K562 (cell line): ENCODE measurements around the gene KPNA3. TPM values are rescaled to one million over a fixed set of nuclear protein-coding genes. Genes with fewer than 3 reads are reported as not detected.

Experiments
- ATAC-seq: fragments of 200-7000 bp; cut with Tn5 transposase; 3 replicates; pipeline ENCODE4 v1.9.1; 2020; ENCODE audit warnings: moderate library complexity
- BruUV-seq: library from RNA; stranded (reverse); fragments of 400-500 nt; replicated peaks from 2 replicates; lab custom pipeline; 2021; lab: Mats Ljungman, UMichigan
- CTCF ChIA-PET: fragments of 300-600 bp; formaldehyde crosslinking; extraction: SDS; loops from one replicate; lab custom pipeline; 2021; ENCODE audit warnings: low intra/inter-chr PET ratio; lab: Yijun Ruan, JAX
- POLR2A ChIA-PET: fragments of 300-600, 350-650 bp; sonication (Branson Sonifier 250); formaldehyde crosslinking; extraction: SDS; loops from one replicate; lab custom pipeline; 2021; ENCODE audit warnings: antibody characterized with exemption, inconsistent platforms; lab: Yijun Ruan, JAX
- DNase-seq, 4 experiments: peaks; one replicate each; pipeline versions ENCODE4 v3.0.0 to v3.0.0-alpha.2; 2011 to 2018; ENCODE audit warnings: low spot score in 3 of 4, mixed read lengths in 3 of 4; ENCODE audit errors: extremely low read depth in 1 of 4
- FAIRE-seq: peaks from 2 replicates; lab custom pipeline; 2011; peaks lifted over from hg19 to GRCh38; lab: Jason Lieb, UNC
- H2AFZ ChIP-seq: 2 replicates; pipeline ENCODE4 v1.6.0; 2011; ENCODE audit warnings: low read depth, low read length, control low read depth, inconsistent platforms
- H3K27ac ChIP-seq: fragments of 200-600 bp; 3 replicates; pipeline ENCODE4 v1.8.0; 2011; ENCODE audit warnings: low read depth, mild to moderate bottlenecking, control low read depth, inconsistent platforms, low read length, moderate library complexity, mixed read lengths; ENCODE audit errors: extremely low read depth
- H3K27me3 ChIP-seq, 2 experiments: fragments of 300-600 bp in 1 of 2; 2 replicates in 1 of 2; 3 replicates in 1 of 2; pipeline versions ENCODE4 v1.6.0 to v1.8.0; 2011; ENCODE audit warnings: inconsistent platforms in 2 of 2, low read length in 2 of 2, mild to moderate bottlenecking in 1 of 2, mixed read lengths in 1 of 2, moderate library complexity in 1 of 2; ENCODE audit not compliant: control insufficient read depth in 2 of 2, insufficient read depth in 2 of 2
- H3K36me3 ChIP-seq: fragments of 300-600 bp; 3 replicates; pipeline ENCODE4 v1.8.0; 2011; ENCODE audit warnings: mild to moderate bottlenecking, low read length, inconsistent platforms; ENCODE audit not compliant: control insufficient read depth, insufficient read depth
- H3K4me1 ChIP-seq, 2 experiments: fragments of 200-600 bp in 1 of 2; replicated peaks in 1 of 2; 2 replicates in 1 of 2; 3 replicates in 1 of 2; pipeline versions ENCODE4 v1.5.1 to v1.8.0; 2011; ENCODE audit warnings: inconsistent platforms in 2 of 2, low read length in 2 of 2, mild to moderate bottlenecking in 1 of 2, mixed read lengths in 1 of 2, moderate library complexity in 1 of 2; ENCODE audit not compliant: control insufficient read depth in 2 of 2, insufficient read depth in 2 of 2
- H3K4me2 ChIP-seq: 2 replicates; pipeline ENCODE4 v1.6.1; 2011; ENCODE audit warnings: low read length, control low read depth, inconsistent platforms, mixed read lengths; ENCODE audit not compliant: insufficient read depth
- H3K4me3 ChIP-seq: fragments of 200-600 bp; sonication (generic), shearing (Covaris generic); 2 replicates; pipeline ENCODE4 v1.5.1; 2016; ENCODE audit warnings: control low read depth, inconsistent platforms
- H3K79me2 ChIP-seq: fragments of 200-600 bp; 3 replicates; pipeline ENCODE4 v1.8.0; 2011; ENCODE audit warnings: low read length, inconsistent platforms; ENCODE audit not compliant: control insufficient read depth, insufficient read depth
- H3K9ac ChIP-seq, 2 experiments: 2 replicates each; pipeline versions ENCODE4 v1.6.0 to v1.6.1; 2011; ENCODE audit warnings: low read depth in 2 of 2, low read length in 2 of 2, control low read depth in 1 of 2, inconsistent platforms in 1 of 2, mild to moderate bottlenecking in 1 of 2, mixed read lengths in 1 of 2; ENCODE audit not compliant: insufficient read depth in 1 of 2
- H3K9me1 ChIP-seq: one replicate; pipeline ENCODE4 v1.6.0; 2011; ENCODE audit warnings: inconsistent platforms, mild to moderate bottlenecking, low read length, moderate library complexity; ENCODE audit not compliant: control insufficient read depth, insufficient read depth
- H3K9me3 ChIP-seq: replicated peaks from 2 replicates; pipeline ENCODE4 v1.5.1; 2011; ENCODE audit warnings: low read depth, low read length, inconsistent platforms; ENCODE audit not compliant: control insufficient read depth, insufficient read depth
- H4K20me1 ChIP-seq: replicated peaks from 2 replicates; pipeline ENCODE4 v1.6.1; 2011; ENCODE audit warnings: low read length, inconsistent platforms, mixed read lengths; ENCODE audit not compliant: control insufficient read depth, insufficient read depth
- PRDM10 ChIP-seq: fragments of 450-650 bp; IDR thresholded peaks from 2 replicates; pipeline ENCODE4 v1.6.1; 2018; ENCODE audit not compliant: partially characterized antibody
- WGBS: fragments of 100-300 bp; shearing (Covaris generic); methylation state at CpG from one replicate; pipeline ENCODE4 v1.1.6; 2016; ENCODE audit warnings: low coverage, mixed read lengths; ENCODE audit not compliant: insufficient coverage; ENCODE audit errors: missing lambda C conversion rate; 5-methylcytosine and 5-hydroxymethylcytosine counted together
- in situ Hi-C: fragments of 300-500 bp; cut with MboI; formaldehyde crosslinking; loops from 4 replicates; pipeline ENCODE4 v1.15.0; 2018; ENCODE audit warnings: inconsistent platforms, mixed read lengths
- intact Hi-C: fragments of 100-400 bp; cut with micrococcal nuclease; formaldehyde crosslinking; loops from 2 replicates; pipeline ENCODE4 v1.14.2; 2022
- polyA plus RNA-seq, 8 experiments: library from polyadenylated mRNA; depleted of rRNA in 4 of 8; stranded (reverse) in 5 of 8; unstranded in 3 of 8; fragments of >200 nt; fragmentation: Nextera tagmentation in 2 of 8; fragmentation: Illumina TruSeq in 1 of 8; extraction: Ambion mirVana in 2 of 8; extraction: Trizol in 1 of 8; gene quantifications; 2 replicates each; pipeline versions ENCODE4 v1.2.1 to v1.2.3, GENCODE V29; 2011 to 2014; ENCODE audit warnings: inconsistent platforms in 1 of 8, missing spikeins in 1 of 8
- total RNA-seq, 7 experiments: library from RNA; depleted of rRNA in 6 of 7; stranded (reverse); fragments of >200 nt in 6 of 7; fragmentation: Illumina TruSeq in 2 of 7; extraction: Trizol in 2 of 7; gene quantifications; 2 replicates each; pipeline versions ENCODE4 v1.2.1 to v1.2.3, GENCODE V29; 2011 to 2021; ENCODE audit warnings: low replicate concordance in 1 of 7
- TF ChIP-seq, protein P1 (sequence below): fragments of 450-650 bp; formaldehyde crosslinking; IDR thresholded peaks from 2 replicates; pipeline ENCODE4 v1.4.0; 2020; ENCODE audit warnings: mild to moderate bottlenecking, moderate library complexity
- TF ChIP-seq, protein P2 (sequence below): fragments of 250-450 bp; sonication (Bioruptor Pico); IDR thresholded peaks from 2 replicates; pipeline ENCODE4 v1.5.0; 2021

Gene KPNA3
- total and polyA plus RNA-seq, 9 of the 15 experiments (the other 6 are each of a cell fraction or from before 2014, with no cell fraction given): 8.5 to 23.4 (median 15.7) TPM

DNA sequence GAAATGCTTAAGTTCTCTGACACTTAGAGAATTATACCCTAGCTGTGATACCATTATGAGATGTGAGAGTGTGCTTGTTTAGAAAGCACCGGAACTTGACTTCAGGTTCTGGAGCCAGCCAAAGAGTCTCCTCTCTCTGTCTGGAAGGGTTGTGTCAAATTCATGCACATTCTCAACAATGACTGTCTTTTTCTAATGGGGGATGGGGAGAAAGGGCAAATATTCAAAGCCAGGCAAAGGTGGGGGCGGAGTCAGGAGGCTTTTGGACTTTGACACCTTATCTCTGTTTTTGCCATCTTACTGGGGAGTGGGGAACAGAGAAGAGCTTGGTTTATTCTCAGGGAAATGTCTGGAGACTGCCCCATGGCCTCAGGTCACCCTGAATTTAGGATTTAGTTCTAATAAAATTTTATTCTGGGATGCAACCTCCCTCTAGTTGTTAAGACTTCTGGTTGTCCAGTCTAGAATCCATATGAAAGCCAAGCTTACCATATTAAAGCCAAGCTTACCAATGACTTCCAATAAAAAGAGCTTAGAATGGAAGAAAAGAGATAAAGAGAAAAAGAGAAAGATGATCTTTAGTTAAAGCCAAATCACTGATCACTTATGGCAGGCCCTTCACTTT is 28.2 kb upstream of the KPNA3 start:
- Histone ChIP-seq H3K79me2 (no peaks in the 10 kb centered on the region), H3K27ac (no peak overlapping the region)
- DNase-seq: no peak
- TF ChIP-seq PRDM10: peak; percentile 26
- TF ChIP-seq, protein P1, sequence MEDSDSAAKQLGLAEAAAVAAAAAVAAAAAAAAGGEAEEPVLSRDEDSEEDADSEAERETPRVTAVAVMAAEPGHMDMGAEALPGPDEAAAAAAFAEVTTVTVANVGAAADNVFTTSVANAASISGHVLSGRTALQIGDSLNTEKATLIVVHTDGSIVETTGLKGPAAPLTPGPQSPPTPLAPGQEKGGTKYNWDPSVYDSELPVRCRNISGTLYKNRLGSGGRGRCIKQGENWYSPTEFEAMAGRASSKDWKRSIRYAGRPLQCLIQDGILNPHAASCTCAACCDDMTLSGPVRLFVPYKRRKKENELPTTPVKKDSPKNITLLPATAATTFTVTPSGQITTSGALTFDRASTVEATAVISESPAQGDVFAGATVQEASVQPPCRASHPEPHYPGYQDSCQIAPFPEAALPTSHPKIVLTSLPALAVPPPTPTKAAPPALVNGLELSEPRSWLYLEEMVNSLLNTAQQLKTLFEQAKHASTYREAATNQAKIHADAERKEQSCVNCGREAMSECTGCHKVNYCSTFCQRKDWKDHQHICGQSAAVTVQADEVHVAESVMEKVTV: no peak
- TF ChIP-seq, protein P2, sequence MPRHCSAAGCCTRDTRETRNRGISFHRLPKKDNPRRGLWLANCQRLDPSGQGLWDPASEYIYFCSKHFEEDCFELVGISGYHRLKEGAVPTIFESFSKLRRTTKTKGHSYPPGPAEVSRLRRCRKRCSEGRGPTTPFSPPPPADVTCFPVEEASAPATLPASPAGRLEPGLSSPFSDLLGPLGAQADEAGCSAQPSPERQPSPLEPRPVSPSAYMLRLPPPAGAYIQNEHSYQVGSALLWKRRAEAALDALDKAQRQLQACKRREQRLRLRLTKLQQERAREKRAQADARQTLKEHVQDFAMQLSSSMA (CRISPR knock-in tag): no peak
- TF ChIP-seq, all 486 proteins: peak for 1
- Histone ChIP-seq H3K9ac (no peak overlapping the region), H3K4me3 (no peak overlapping the region), H3K27me3 (peaks cover 0 to 5% of the 10 kb centered on the region in 2 experiments; a peak in 2 of 5 replicates), H4K20me1 (no peaks in the 10 kb centered on the region), H3K4me2 (no peak overlapping the region), H3K9me3 (no peaks in the 10 kb centered on the region), H3K9me1 (no peaks in the 10 kb centered on the region), H3K36me3 (no peaks in the 10 kb centered on the region), H2AFZ (no peak overlapping the region), H3K4me1 (no peaks in the 10 kb centered on the region; a peak in 3 of 5 replicates)
- no peak for ATAC-seq
- POLR2A ChIA-PET: interaction anchor here (0.9 kb wide), 1 partner anchor 28 kb away, joined by 3 read pairs; the partner anchor contains the start of gene KPNA3
- no peak for FAIRE-seq
- no TSS peak for BruUV-seq
- intact Hi-C loops (loop anchor here (1.0 kb wide), 2 partner anchors 28 kb away; partner anchors contain the start of gene KPNA3), in situ Hi-C loops (no loop called here)
- CTCF ChIA-PET: no interaction called here
- 9% methylated on average over 1 of the region's 2 CpGs for WGBS
